Liver (tissue), 9 donors: ENCODE measurements around the gene THOP1. TPM values are rescaled to one million over a fixed set of nuclear protein-coding genes. Genes with fewer than 3 reads are reported as not detected.

Source experiments
- DNase-seq: peaks from one replicate; pipeline ENCODE4 v3.0.0-alpha.2; 2017; ENCODE audit warnings: low spot score
- H3K27ac ChIP-seq, 2 donors: one replicate each; pipeline ENCODE4 v1.7.0; 2013; ENCODE audit warnings: inconsistent platforms in 2 of 2, low read length in 2 of 2, control low read depth in 1 of 2, low read depth in 1 of 2, mild to moderate bottlenecking in 1 of 2
- H3K27me3 ChIP-seq, 4 donors: one replicate each; pipeline versions ENCODE4 v1.6.1 to v1.7.0; 2013; ENCODE audit warnings: low read length in 3 of 4, inconsistent platforms in 1 of 4, mild to moderate bottlenecking in 1 of 4, moderate library complexity in 1 of 4; ENCODE audit not compliant: control insufficient read depth in 4 of 4, insufficient read depth in 4 of 4
- H3K36me3 ChIP-seq, 4 donors: one replicate each; pipeline versions ENCODE4 v1.6.1 to v1.7.0; 2013; ENCODE audit warnings: low read length in 3 of 4, mild to moderate bottlenecking in 3 of 4, low read depth in 1 of 4, moderate library complexity in 1 of 4; ENCODE audit not compliant: control insufficient read depth in 4 of 4, insufficient read depth in 3 of 4
- H3K4me1 ChIP-seq, 4 donors: one replicate each; pipeline versions ENCODE4 v1.6.1 to v1.7.0; 2013; ENCODE audit warnings: low read length in 3 of 4, mild to moderate bottlenecking in 3 of 4, moderate library complexity in 1 of 4; ENCODE audit not compliant: control insufficient read depth in 4 of 4, insufficient read depth in 4 of 4
- H3K4me3 ChIP-seq, 3 donors: one replicate each; pipeline versions ENCODE4 v1.6.1 to v1.7.0; 2013; ENCODE audit warnings: low read length in 3 of 3, control low read depth in 1 of 3, low read depth in 1 of 3, mild to moderate bottlenecking in 1 of 3
- H3K9ac ChIP-seq, 2 donors: one replicate each; pipeline ENCODE4 v1.7.0; 2013; ENCODE audit warnings: low read length in 2 of 2, mild to moderate bottlenecking in 2 of 2, moderate library complexity in 2 of 2, control low read depth in 1 of 2, low read depth in 1 of 2
- H3K9me3 ChIP-seq, 4 donors: one replicate each; pipeline versions ENCODE4 v1.6.1 to v1.7.0; 2013; ENCODE audit warnings: low read length in 3 of 4; ENCODE audit not compliant: control insufficient read depth in 4 of 4
- CTCF ChIP-seq: fragments of 150-350 bp; IDR thresholded peaks from 2 replicates; pipeline ENCODE4 v1.5.1; 2017; ENCODE audit warnings: improper control_type of control experiment, low read depth, low read length; ENCODE audit not compliant: missing input control
- FOXA1 ChIP-seq: IDR thresholded peaks from 2 replicates; pipeline ENCODE4 v1.6.1; 2016; ENCODE audit warnings: antibody characterized with exemption
- FOXA2 ChIP-seq: IDR thresholded peaks from 2 replicates; pipeline ENCODE4 v1.6.1; 2016; ENCODE audit warnings: antibody characterized with exemption
- HNF4A ChIP-seq, 2 donors: conservative IDR thresholded peaks; 2 replicates each; pipeline ENCODE4 v1.6.1; 2016; ENCODE audit warnings: antibody characterized with exemption in 2 of 2, mild to moderate bottlenecking in 2 of 2
- HNF4G ChIP-seq: IDR thresholded peaks from 2 replicates; pipeline ENCODE4 v1.6.1; 2016; ENCODE audit warnings: antibody characterized with exemption
- JUND ChIP-seq, 2 donors: IDR thresholded peaks; 2 replicates each; pipeline ENCODE4 v1.6.1; 2016; ENCODE audit warnings: antibody characterized with exemption in 2 of 2
- MAX ChIP-seq: IDR thresholded peaks from 2 replicates; pipeline ENCODE4 v1.6.1; 2016; ENCODE audit warnings: antibody characterized with exemption
- NR2F2 ChIP-seq: IDR thresholded peaks from 2 replicates; pipeline ENCODE4 v1.6.1; 2016; ENCODE audit warnings: antibody characterized with exemption
- RAD21 ChIP-seq, 2 donors: IDR thresholded peaks; 2 replicates each; pipeline ENCODE4 v1.6.1; 2016; ENCODE audit warnings: antibody characterized with exemption in 2 of 2, mild to moderate bottlenecking in 2 of 2
- REST ChIP-seq: IDR thresholded peaks from 2 replicates; pipeline ENCODE4 v1.6.1; 2016; ENCODE audit warnings: antibody characterized with exemption, mild to moderate bottlenecking
- RXRA ChIP-seq, 2 donors: IDR thresholded peaks; 2 replicates each; pipeline ENCODE4 v1.6.1; 2017 to 2018; ENCODE audit warnings: antibody characterized with exemption in 2 of 2, mild to moderate bottlenecking in 1 of 2
- SP1 ChIP-seq: IDR thresholded peaks from 2 replicates; pipeline ENCODE4 v1.6.1; 2018; ENCODE audit warnings: antibody characterized with exemption, mild to moderate bottlenecking
- YY1 ChIP-seq: IDR thresholded peaks from 2 replicates; pipeline ENCODE4 v1.6.1; 2016; ENCODE audit warnings: antibody characterized with exemption, mild to moderate bottlenecking
- WGBS: extraction: QIAGEN DNeasy Blood & Tissue Kit; methylation state at CpG from one replicate; pipeline ENCODE4 v1.1.7; 2013; 5-methylcytosine and 5-hydroxymethylcytosine counted together
- polyA plus RNA-seq, 2 donors: library from polyadenylated mRNA; stranded (reverse) in 1 of 2; unstranded in 1 of 2; fragments of 200-250 nt in 1 of 2; fragments of >200 nt in 1 of 2; fragmentation: Nextera tagmentation in 1 of 2; extraction: Ambion mirVana in 1 of 2; gene quantifications; one replicate each; pipeline versions ENCODE4 v1.2.1 to v1.2.3, GENCODE V29; 2013 to 2015
- total RNA-seq, 2 donors: library from RNA; depleted of rRNA; stranded (reverse); fragments of >200 nt; gene quantifications; one replicate each; pipeline ENCODE4 v1.2.3, GENCODE V29; 2014
- TF ChIP-seq, protein P1 (sequence below): IDR thresholded peaks from 2 replicates; pipeline ENCODE4 v1.6.1; 2016; ENCODE audit warnings: antibody characterized with exemption
- donor health status: healthy.
- donor health status: healthy.
- donor health status: healthy.
- donor health status: healthy.
- donor health status: healthy.

Gene THOP1
- total and polyA plus RNA-seq, 4 donors = 39.1 to 56.2 (median 44.7) TPM

DNA sequence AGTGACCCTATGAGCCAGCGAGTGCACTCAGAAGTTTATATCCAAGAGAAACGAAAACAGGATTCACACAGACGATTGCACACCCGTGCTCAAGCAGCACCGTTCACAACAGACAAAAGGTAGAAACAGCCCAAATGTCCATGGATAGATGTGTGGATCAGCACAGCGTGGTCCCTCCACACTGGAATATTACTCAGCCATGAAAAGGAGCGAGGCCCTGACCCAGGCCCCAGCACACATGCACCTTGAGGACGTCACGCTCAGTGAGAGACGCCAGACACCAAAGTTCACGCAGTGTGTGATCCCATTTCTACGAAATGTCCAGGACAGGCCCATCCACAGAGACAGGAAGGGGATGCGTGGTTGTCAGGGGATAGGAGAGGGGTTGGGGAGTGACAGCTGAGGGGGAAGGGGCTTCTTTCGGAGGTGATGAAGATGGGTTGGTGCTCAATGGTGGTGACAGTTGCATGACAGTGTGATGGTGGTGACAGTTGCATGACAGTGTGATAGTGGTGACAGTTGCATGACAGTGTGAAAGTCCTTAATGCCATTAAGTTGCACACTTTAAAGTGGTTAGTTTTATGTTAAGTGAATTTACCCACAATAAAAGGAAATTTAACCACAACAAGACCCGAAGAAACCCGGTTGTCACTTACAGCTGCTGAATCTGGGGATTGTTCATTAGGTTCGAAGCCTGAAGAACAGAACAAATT is 26.5 kb upstream of the THOP1 start:
- H3K36me3 ChIP-seq = peaks cover 7 to 67% (median 13%) of the 10 kb centered on the region in 4 donors
- no peaks in the 10 kb centered on the region for H3K27me3 ChIP-seq
- DNase-seq = no peak
- H3K9me3 ChIP-seq = no peaks in the 10 kb centered on the region
- H3K9ac ChIP-seq = no peak overlapping the region
- TF ChIP-seq REST = no peak
- no peak for TF ChIP-seq FOXA1
- no peak for TF ChIP-seq SP1
- TF ChIP-seq FOXA2 = no peak
- no peak for TF ChIP-seq RAD21 (IDR thresholded peaks at IDR 0.05)
- TF ChIP-seq JUND (IDR thresholded peaks at IDR 0.05) = no peak
- TF ChIP-seq YY1 = no peak
- TF ChIP-seq NR2F2 = no peak
- no peak overlapping the region for H3K4me3 ChIP-seq
- no peak overlapping the region for H3K27ac ChIP-seq
- H3K4me1 ChIP-seq = no peaks in the 10 kb centered on the region
- 96% methylated on average over 17 of the region's 17 CpGs for WGBS

DNA sequence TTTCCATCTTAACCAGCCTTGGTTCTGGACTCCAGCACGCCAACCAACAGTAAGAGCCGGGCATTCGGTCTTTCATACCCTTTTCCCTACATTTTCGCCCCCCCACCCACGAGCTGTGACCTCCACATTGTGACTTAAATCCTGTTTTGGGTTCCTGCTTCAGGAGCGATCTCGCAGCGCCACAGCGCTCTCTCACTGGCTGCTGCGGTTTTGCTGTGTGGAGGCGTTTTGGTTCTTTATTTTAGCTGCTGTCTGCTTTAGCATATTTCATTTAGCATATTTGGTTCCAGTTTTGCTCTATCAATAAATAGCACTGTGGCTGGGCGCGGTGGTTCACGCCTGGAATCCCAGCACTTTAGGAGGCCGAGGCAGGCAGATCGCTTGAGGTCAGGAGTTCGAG is 25.9 kb upstream of the THOP1 start:
- DNase-seq = no peak
- no peaks in the 10 kb centered on the region for H3K9me3 ChIP-seq
- no peak overlapping the region for H3K9ac ChIP-seq
- H3K4me3 ChIP-seq = no peak overlapping the region
- H3K27me3 ChIP-seq = no peaks in the 10 kb centered on the region
- H3K36me3 ChIP-seq = peaks cover 8 to 69% (median 13%) of the 10 kb centered on the region in 4 donors
- no peak for TF ChIP-seq MAX
- no peak overlapping the region for H3K27ac ChIP-seq
- WGBS = 93% methylated on average over 17 of the region's 17 CpGs
- no peaks in the 10 kb centered on the region for H3K4me1 ChIP-seq

- Histone ChIP-seq H3K9ac (no peak overlapping the region), H3K4me3 (no peak overlapping the region), H3K27ac (no peak overlapping the region), H3K4me1 (no peaks in the 10 kb centered on the region), H3K36me3 (peaks cover 4 to 71% (median 15%) of the 10 kb centered on the region in 4 donors), H3K27me3 (no peaks in the 10 kb centered on the region), H3K9me3 (no peaks in the 10 kb centered on the region)
- no peak for TF ChIP-seq MAX
- TF ChIP-seq CTCF = no peak
- no peak for TF ChIP-seq HNF4G
- TF ChIP-seq YY1 = no peak
- TF ChIP-seq, protein P1, sequence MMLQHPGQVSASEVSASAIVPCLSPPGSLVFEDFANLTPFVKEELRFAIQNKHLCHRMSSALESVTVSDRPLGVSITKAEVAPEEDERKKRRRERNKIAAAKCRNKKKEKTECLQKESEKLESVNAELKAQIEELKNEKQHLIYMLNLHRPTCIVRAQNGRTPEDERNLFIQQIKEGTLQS = no peak
- TF ChIP-seq FOXA1 = no peak
- TF ChIP-seq HNF4A (conservative IDR thresholded peaks at IDR 0.05) = no peak
- TF ChIP-seq RXRA (IDR thresholded peaks at IDR 0.05) = no peak
- DNase-seq = no peak
- 95% methylated on average over 7 of the region's 7 CpGs for WGBS
Measured at GRCh38 chr19:2759965-2760364, 25.3 kb upstream of the THOP1 start.
